CD8-positive, alpha-beta memory T cell (primary cell): Measurements from ENCODE around the gene DTD1. TPM values are rescaled to one million over a fixed set of nuclear protein-coding genes. Genes with fewer than 3 reads are reported as not detected.

Source experiments
- CTCF ChIA-PET: fragments of 350-600 bp; sonication (Branson Sonifier 250); formaldehyde crosslinking; loops from one replicate; lab custom pipeline; 2021; ENCODE audit warnings: antibody characterized with exemption; lab: Charles Lee
- POLR2A ChIA-PET: fragments of 350-600 bp; sonication (Branson Sonifier 250); formaldehyde crosslinking; loops from one replicate; lab custom pipeline; 2021; ENCODE audit warnings: antibody characterized with exemption; lab: Charles Lee
- DNase-seq, 5 donors: peaks; one replicate each; pipeline versions ENCODE4 v3.0.0 to v3.0.0-alpha.2; 2020 to 2022; ENCODE audit warnings: mixed read lengths in 1 of 5
- H3K27ac ChIP-seq: one replicate; pipeline ENCODE4 v1.7.0; 2013; ENCODE audit warnings: low read depth, mild to moderate bottlenecking, low read length, moderate library complexity
- H3K27me3 ChIP-seq: 2 replicates; pipeline ENCODE4 v1.7.0; 2013; ENCODE audit warnings: low read length, mild to moderate bottlenecking; ENCODE audit not compliant: insufficient read depth, poor library complexity, severe bottlenecking
- H3K36me3 ChIP-seq: 2 replicates; pipeline ENCODE4 v1.7.0; 2013; ENCODE audit warnings: mild to moderate bottlenecking, low read length, moderate library complexity; ENCODE audit not compliant: insufficient read depth
- H3K4me1 ChIP-seq: 2 replicates; pipeline ENCODE4 v1.7.0; 2013; ENCODE audit warnings: mild to moderate bottlenecking, low read length, moderate library complexity; ENCODE audit not compliant: insufficient read depth
- H3K4me3 ChIP-seq: 2 replicates; pipeline ENCODE4 v1.7.0; 2013; ENCODE audit warnings: mild to moderate bottlenecking, low read length
- H3K9me3 ChIP-seq: 2 replicates; pipeline ENCODE4 v1.7.0; 2013; ENCODE audit warnings: mild to moderate bottlenecking, low read length
- H3K27ac Mint-ChIP-seq, 8 donors: one replicate each; pipeline ENCODE4 v1.8.0; 2020 to 2021; ENCODE audit warnings: mixed read lengths in 8 of 8, mild to moderate bottlenecking in 6 of 8, inconsistent platforms in 3 of 8, moderate library complexity in 3 of 8
- H3K27me3 Mint-ChIP-seq, 2 donors: one replicate each; pipeline ENCODE4 v1.8.0; 2020 to 2021; ENCODE audit warnings: mixed read lengths in 2 of 2, mild to moderate bottlenecking in 1 of 2, moderate library complexity in 1 of 2
- H3K36me3 Mint-ChIP-seq, 3 donors: one replicate each; pipeline ENCODE4 v1.8.0; 2020 to 2021; ENCODE audit warnings: mixed read lengths in 3 of 3, inconsistent platforms in 1 of 3, mild to moderate bottlenecking in 1 of 3
- H3K4me1 Mint-ChIP-seq, 3 donors: one replicate each; pipeline ENCODE4 v1.8.0; 2020 to 2021; ENCODE audit warnings: mixed read lengths in 3 of 3, inconsistent platforms in 1 of 3, mild to moderate bottlenecking in 1 of 3
- H3K4me3 Mint-ChIP-seq, 7 donors: one replicate each; pipeline ENCODE4 v1.8.0; 2020 to 2021; ENCODE audit warnings: mixed read lengths in 7 of 7, mild to moderate bottlenecking in 6 of 7, moderate library complexity in 4 of 7, inconsistent platforms in 2 of 7
- H3K9me3 Mint-ChIP-seq, 5 donors: one replicate each; pipeline ENCODE4 v1.8.0; 2020 to 2022; ENCODE audit warnings: mixed read lengths in 5 of 5, mild to moderate bottlenecking in 3 of 5, moderate library complexity in 2 of 5, inconsistent platforms in 1 of 5
- polyA plus RNA-seq: library from polyadenylated mRNA; unstranded; fragments of 300-500 nt; fragmentation: Illumina TruSeq; gene quantifications from one replicate; pipeline ENCODE4 v1.2.3, GENCODE V29; 2021
- total RNA-seq, 2 experiments: library from RNA; stranded (reverse); gene quantifications; one replicate each; pipeline ENCODE4 v1.2.3, GENCODE V29; 2021

Gene DTD1, protein sequence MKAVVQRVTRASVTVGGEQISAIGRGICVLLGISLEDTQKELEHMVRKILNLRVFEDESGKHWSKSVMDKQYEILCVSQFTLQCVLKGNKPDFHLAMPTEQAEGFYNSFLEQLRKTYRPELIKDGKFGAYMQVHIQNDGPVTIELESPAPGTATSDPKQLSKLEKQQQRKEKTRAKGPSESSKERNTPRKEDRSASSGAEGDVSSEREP
- total RNA-seq = 10 to 100 TPM; 60.2 to 60.8 TPM
- polyA plus RNA-seq = 59.6 TPM

DNA sequence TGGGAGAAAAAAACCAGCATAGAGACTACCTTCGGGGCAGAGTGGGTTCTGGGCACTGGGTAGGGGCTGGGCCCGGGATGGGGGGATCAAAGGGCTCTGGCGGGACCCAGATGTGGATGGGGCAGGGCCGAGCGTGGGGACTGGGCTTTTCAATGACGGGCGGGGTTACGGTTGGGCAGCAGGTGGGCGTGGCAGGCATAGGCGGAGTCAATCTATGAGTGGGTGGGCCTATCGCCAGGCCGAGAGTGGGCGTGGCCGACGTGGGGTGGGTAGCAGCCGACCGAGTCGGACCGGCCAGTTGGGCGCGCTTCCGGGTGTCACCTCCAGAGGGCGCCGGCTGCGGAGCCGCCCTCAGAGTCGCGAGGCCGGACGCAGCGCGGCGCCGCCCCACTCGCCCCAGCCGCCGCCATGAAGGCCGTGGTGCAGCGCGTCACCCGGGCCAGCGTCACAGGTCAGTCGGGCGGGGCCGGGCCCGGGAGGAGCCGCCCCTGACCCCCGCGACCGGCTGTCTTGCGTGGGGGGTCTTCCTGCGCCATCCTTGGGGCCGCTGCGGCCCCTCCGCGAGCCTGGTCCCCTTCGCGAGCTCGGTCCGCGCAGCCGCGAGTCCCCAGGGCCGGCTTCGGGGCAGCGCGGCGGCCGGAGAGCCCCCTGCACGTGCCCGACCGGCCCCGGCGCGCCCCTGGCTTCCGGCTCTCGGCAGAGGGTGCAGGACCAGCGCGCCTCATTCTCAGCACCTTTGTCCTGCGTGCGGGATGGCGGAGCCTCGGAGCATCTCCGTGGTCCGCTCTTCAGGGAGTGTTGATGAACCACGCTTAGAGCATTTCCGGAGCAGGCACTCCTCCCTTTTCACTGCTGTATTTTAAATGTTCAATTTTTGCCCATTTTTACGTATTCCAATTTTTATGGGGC, at the start of gene DTD1:
DTD1 (plus strand) TSS at position 390 of the 909 bp plus-strand sequence; CDS start at position 409, 19 bp downstream.
- Histone ChIP-seq H3K27ac (peak within 1 kb of the TSS; percentile 86), H3K4me3 (peak within 1 kb of the TSS; percentile 70), H3K9me3 (no peaks in the 10 kb centered on the region), H3K4me1 (peaks cover 13% of the 10 kb centered on the region), H3K27me3 (no peaks in the 10 kb centered on the region), H3K36me3 (no peaks in the 10 kb centered on the region)
- CTCF ChIA-PET = interaction anchor here (0.6 to 2.0 kb wide), 4 partner anchors 9 to 1429 kb away, joined by 3 to 7 read pairs (median 4); partner anchors contain the start of genes NAA20, SEC23B and SMIM26
- H3K27ac Mint-ChIP-seq = peak within 1 kb of the TSS; percentile 72 to 99 (median 94)
- peaks cover 0 to 7% (median 0%) of the 10 kb centered on the region in 3 donors for H3K36me3 Mint-ChIP-seq
- POLR2A ChIA-PET = interaction anchor here (0.9 kb wide), 1 partner anchor 81 kb away, joined by 4 read pairs; the partner anchor contains the start of gene SEC23B
- H3K4me3 Mint-ChIP-seq = peak within 1 kb of the TSS; percentile 92 to 99 (median 93)
- peaks cover 0 to 11% of the 10 kb centered on the region in 2 donors for H3K27me3 Mint-ChIP-seq
- peak; percentile 55 to 83 (median 74) for DNase-seq
- H3K4me1 Mint-ChIP-seq = peaks cover 24 to 46% (median 34%) of the 10 kb centered on the region in 3 donors
- no peaks in the 10 kb centered on the region for H3K9me3 Mint-ChIP-seq

DNA sequence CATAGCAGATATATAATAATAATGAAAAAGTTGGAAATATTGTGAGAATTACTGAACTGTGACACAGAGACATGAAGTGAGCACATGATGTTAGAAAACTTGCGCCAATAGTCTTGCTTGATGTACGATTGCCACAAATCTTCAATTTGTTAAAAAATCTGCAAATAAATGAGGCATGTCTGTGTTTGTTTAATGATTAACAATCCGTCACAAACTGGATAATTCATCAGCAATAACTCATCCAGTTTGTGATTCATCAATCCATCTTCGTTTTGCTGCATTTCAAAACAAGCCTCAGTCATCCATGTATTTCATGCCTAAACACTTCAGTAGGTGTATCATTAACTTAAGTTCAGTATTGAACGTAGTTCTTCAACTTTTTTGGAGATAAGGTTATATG, 46.1 kb upstream of the DTD1 start:
- H3K36me3 Mint-ChIP-seq = peaks cover 10 to 85% (median 31%) of the 10 kb centered on the region in 3 donors
- no peak overlapping the region for H3K4me3 Mint-ChIP-seq
- Histone ChIP-seq H3K4me1 (no peaks in the 10 kb centered on the region), H3K27me3 (no peaks in the 10 kb centered on the region), H3K27ac (no peak overlapping the region), H3K36me3 (peaks cover 39% of the 10 kb centered on the region), H3K9me3 (no peaks in the 10 kb centered on the region), H3K4me3 (no peak overlapping the region)
- POLR2A ChIA-PET = no interaction called here
- CTCF ChIA-PET = no interaction called here
- no peaks in the 10 kb centered on the region for H3K4me1 Mint-ChIP-seq
- no peak overlapping the region for H3K27ac Mint-ChIP-seq
- H3K9me3 Mint-ChIP-seq = no peaks in the 10 kb centered on the region
- no peak for DNase-seq
- no peaks in the 10 kb centered on the region for H3K27me3 Mint-ChIP-seq

DNA sequence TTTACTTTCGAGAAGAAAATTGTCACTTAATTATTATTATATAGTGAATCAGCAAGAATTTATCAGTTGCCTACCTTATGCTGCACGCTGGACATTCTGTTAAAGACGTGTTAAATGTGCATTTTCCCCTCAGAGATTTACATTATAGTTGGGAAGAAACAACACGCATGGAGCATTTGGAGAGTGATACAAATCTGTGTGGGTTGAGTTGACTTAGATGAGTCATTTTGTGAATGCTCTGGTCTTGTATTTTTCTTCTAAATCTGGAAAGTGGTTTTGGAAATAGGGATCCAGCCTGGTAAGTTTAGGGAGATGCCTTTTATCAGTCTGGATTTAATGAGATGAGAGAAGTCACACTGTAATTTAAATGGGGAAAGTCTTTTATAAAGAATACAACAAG, 44.6 kb upstream of the DTD1 start:
- ChIA-PET POLR2A (no interaction called here), CTCF (no interaction called here)
- H3K36me3 ChIP-seq = peaks cover 44% of the 10 kb centered on the region
- no peaks in the 10 kb centered on the region for H3K4me1 ChIP-seq
- H3K27me3 ChIP-seq = no peaks in the 10 kb centered on the region
- no peak overlapping the region for H3K27ac ChIP-seq
- no peaks in the 10 kb centered on the region for H3K9me3 ChIP-seq
- Mint-ChIP-seq H3K36me3 (peaks cover 8 to 83% (median 28%) of the 10 kb centered on the region in 3 donors), H3K27ac (peak overlapping the region in 2 of 8 donors; percentile 51 to 65), H3K27me3 (no peaks in the 10 kb centered on the region), H3K4me1 (no peaks in the 10 kb centered on the region), H3K9me3 (no peaks in the 10 kb centered on the region), H3K4me3 (no peak overlapping the region)
- no peak overlapping the region for H3K4me3 ChIP-seq
- DNase-seq = no peak

DNA sequence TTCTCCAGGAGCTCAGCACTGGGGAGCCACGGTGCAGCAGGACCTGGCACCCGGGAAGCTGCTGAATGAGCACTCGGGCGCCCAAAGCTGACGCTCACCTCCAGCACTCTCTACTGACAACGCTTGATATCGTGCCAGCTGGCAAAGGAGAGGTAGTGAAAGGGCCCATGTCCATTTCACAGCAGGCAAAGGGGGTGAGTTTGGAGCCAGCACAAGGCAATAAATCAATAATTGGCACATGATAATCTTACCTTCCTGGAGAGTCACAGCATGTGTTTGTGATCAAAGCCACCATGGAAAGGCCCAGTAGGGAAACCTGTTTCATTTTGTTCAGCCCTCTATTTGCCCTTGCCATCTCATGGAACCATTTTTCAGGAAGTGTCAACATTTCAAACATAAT, 43.9 kb upstream of the DTD1 start:
- DNase-seq = no peak
- H3K4me3 ChIP-seq = no peak overlapping the region
- peaks cover 8 to 84% (median 32%) of the 10 kb centered on the region in 3 donors for H3K36me3 Mint-ChIP-seq
- peak overlapping the region in 2 of 8 donors; percentile 7 to 88 for H3K27ac Mint-ChIP-seq
- no peaks in the 10 kb centered on the region for H3K27me3 Mint-ChIP-seq
- ChIA-PET CTCF (no interaction called here), POLR2A (no interaction called here)
- no peaks in the 10 kb centered on the region for H3K9me3 ChIP-seq
- peaks cover 51% of the 10 kb centered on the region for H3K36me3 ChIP-seq
- no peaks in the 10 kb centered on the region for H3K27me3 ChIP-seq
- H3K4me1 Mint-ChIP-seq = no peaks in the 10 kb centered on the region
- no peaks in the 10 kb centered on the region for H3K9me3 Mint-ChIP-seq
- H3K4me3 Mint-ChIP-seq = no peak overlapping the region
- H3K4me1 ChIP-seq = no peaks in the 10 kb centered on the region
- H3K27ac ChIP-seq = no peak overlapping the region

DNA sequence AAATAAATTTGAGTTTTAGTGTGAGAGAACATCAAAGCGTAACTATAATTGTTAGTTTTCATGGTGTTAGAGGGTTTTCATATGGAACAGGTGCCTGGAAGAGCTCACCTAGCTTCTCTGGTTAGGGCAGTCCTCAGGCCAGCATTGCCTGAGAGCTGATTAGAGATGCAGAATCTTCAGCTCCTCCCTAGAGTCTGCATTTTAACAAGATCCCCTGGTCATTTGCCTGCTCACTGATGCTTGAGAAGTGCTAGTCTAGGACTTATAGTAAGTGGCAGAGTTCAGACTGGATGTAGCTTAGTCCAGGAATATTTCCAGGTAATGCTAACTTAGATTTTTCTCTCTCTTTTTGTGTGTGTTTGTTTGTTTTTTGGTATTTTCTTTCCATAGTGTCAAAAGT, 42.3 kb upstream of the DTD1 start:
- H3K27me3 ChIP-seq = no peaks in the 10 kb centered on the region
- no peak overlapping the region for H3K4me3 ChIP-seq
- Mint-ChIP-seq H3K27me3 (no peaks in the 10 kb centered on the region), H3K27ac (peak overlapping the region in 4 of 8 donors; percentile 16 to 65 (median 33)), H3K4me3 (no peak overlapping the region), H3K36me3 (peaks cover 8 to 85% (median 27%) of the 10 kb centered on the region in 3 donors), H3K9me3 (no peaks in the 10 kb centered on the region), H3K4me1 (no peaks in the 10 kb centered on the region)
- H3K9me3 ChIP-seq = no peaks in the 10 kb centered on the region
- peaks cover 54% of the 10 kb centered on the region for H3K36me3 ChIP-seq
- H3K4me1 ChIP-seq = no peaks in the 10 kb centered on the region
- CTCF ChIA-PET = no interaction called here
- POLR2A ChIA-PET = no interaction called here
- no peak for DNase-seq
- H3K27ac ChIP-seq = no peak overlapping the region

DNA sequence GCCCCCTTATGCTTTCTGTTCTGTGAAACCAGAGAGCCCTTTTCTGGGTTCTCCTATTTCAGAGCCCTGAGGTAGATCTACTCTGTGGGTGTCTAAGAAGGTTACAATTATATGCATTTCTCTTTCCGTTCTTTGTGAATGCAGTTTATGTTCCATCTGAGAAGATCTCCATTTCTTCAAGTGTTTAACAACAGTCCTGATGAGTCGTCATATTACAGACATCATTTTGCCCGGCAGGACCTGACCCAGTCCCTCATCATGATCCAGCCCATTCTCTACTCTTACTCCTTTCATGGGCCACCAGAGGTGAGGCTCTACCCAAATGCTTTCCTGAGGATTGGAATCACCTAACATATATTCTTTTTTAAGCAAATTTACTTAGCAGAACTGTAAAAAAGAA, 39.4 kb upstream of the DTD1 start:
- no peaks in the 10 kb centered on the region for H3K9me3 Mint-ChIP-seq
- H3K4me3 Mint-ChIP-seq = no peak overlapping the region
- ChIA-PET CTCF (no interaction called here), POLR2A (no interaction called here)
- H3K9me3 ChIP-seq = no peaks in the 10 kb centered on the region
- no peak for DNase-seq
- no peaks in the 10 kb centered on the region for H3K27me3 ChIP-seq
- no peaks in the 10 kb centered on the region for H3K4me1 Mint-ChIP-seq
- peaks cover 8 to 77% (median 21%) of the 10 kb centered on the region in 3 donors for H3K36me3 Mint-ChIP-seq
- H3K36me3 ChIP-seq = peaks cover 49% of the 10 kb centered on the region
- no peaks in the 10 kb centered on the region for H3K4me1 ChIP-seq
- H3K27ac ChIP-seq = no peak overlapping the region
- no peaks in the 10 kb centered on the region for H3K27me3 Mint-ChIP-seq
- peak overlapping the region in 2 of 8 donors; percentile 1 to 34 for H3K27ac Mint-ChIP-seq
- no peak overlapping the region for H3K4me3 ChIP-seq

DNA sequence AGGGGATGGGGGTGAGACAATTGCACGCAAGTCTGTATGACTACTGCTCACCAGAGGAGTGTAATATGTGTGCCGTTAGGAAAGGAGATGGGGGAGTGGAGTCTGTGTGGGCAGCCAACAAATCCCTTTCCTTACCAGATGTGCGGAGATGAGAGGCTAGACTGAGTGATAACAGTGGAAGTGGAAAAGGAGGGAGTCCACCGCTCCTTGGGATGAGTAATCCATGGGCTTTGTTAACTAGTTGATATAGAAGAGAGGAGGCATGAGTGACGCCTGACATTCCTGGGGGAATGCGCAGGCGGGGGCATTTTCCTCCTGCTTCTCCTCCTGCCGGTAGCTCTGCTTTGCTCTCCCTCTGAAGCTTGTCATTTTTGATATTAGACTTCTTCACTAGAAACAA, 34.1 kb upstream of the DTD1 start:
- H3K9me3 Mint-ChIP-seq = no peaks in the 10 kb centered on the region
- H3K4me1 Mint-ChIP-seq = no peaks in the 10 kb centered on the region
- CTCF ChIA-PET = no interaction called here
- DNase-seq = no peak
- Histone ChIP-seq H3K27ac (no peak overlapping the region), H3K4me1 (no peaks in the 10 kb centered on the region), H3K4me3 (no peak overlapping the region), H3K9me3 (no peaks in the 10 kb centered on the region), H3K27me3 (no peaks in the 10 kb centered on the region), H3K36me3 (peaks cover 34% of the 10 kb centered on the region)
- no peaks in the 10 kb centered on the region for H3K27me3 Mint-ChIP-seq
- peaks cover 11 to 75% (median 19%) of the 10 kb centered on the region in 3 donors for H3K36me3 Mint-ChIP-seq
- no peak overlapping the region for H3K4me3 Mint-ChIP-seq
- H3K27ac Mint-ChIP-seq = peak overlapping the region in 1 of 8 donors; percentile 37
- POLR2A ChIA-PET = no interaction called here
